ENCODE data around the gene GOLGA6L1. TPM values are rescaled to one million over a fixed set of nuclear protein-coding genes. Genes with fewer than 3 reads are reported as not detected.
A peak's percentile ranks its signal among the peaks of the same experiment; 100 is the strongest.
"Not testable (repeated sequence)": the region's sequence is repeated elsewhere in the genome, so short reads cannot be mapped to it uniquely, and the experiment has no call there.

The GOLGA6L1 gene
- total and polyA plus RNA-seq, 2 of the 8 experiments (the other 6 are each of a cell fraction or from before 2014, with no cell fraction given) = not detected

DNA sequence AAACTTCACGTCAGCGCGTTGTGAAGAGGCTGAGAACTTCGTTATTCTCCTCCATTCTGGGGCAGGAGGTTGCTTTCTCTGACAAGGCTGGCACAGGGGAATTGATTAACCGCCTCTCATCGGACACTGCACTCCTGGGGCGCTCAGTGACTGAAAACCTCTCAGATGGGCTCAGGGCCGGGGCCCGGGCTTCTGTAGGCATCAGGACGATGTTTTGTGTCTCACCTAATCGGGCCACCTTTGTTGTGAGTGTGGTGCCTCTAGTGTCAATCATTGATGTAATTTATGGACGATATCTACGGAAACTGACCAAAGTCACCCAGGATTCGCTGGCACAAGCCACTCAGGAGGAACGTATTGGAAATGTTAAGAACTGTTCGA lies 43.9 kb upstream of the GOLGA6L1 start:
- H3K56ac ChIP-seq (replicated peaks; ENCODE audit: insufficient read length, low read depth, low read length); H3K4me1 ChIP-seq (replicated peaks in 1 of 4; ENCODE audit: control insufficient read depth in 3 of 4, insufficient read depth in 4 of 4, low read length in 3 of 4); H3K27ac ChIP-seq (ENCODE audit: low read depth, low read length); H3K14ac ChIP-seq (ENCODE audit: insufficient read length); H2BK5ac ChIP-seq (ENCODE audit: low read depth, low read length); H2BK15ac ChIP-seq (ENCODE audit: low read length); H4K8ac ChIP-seq (ENCODE audit: extremely low read depth, insufficient read depth, low read length); H2BK120ac ChIP-seq (replicated peaks; ENCODE audit: low read depth, low read length); H3K23me2 ChIP-seq (ENCODE audit: low read depth, low read length); H3K4ac ChIP-seq (replicated peaks; ENCODE audit: insufficient read length, low read depth, low read length); DNase-seq (ENCODE audit: low read depth in 1 of 2, low spot score in 2 of 2); H4K5ac ChIP-seq (ENCODE audit: insufficient read length, low read depth, low read length); CTCF ChIA-PET (ENCODE audit: partially characterized antibody); H3K36me3 ChIP-seq (ENCODE audit: control insufficient read depth in 2 of 4, insufficient read depth in 4 of 4, low read length in 3 of 4); H4K20me1 ChIP-seq (replicated peaks in 1 of 2; ENCODE audit: control insufficient read depth in 1 of 2, insufficient read depth in 2 of 2, low read length in 2 of 2); H2BK20ac ChIP-seq (ENCODE audit: low read length); FAIRE-seq; H2BK12ac ChIP-seq (ENCODE audit: low read depth, low read length); H4K91ac ChIP-seq (replicated peaks; ENCODE audit: insufficient read length, low read length); H3K79me2 ChIP-seq (ENCODE audit: control insufficient read depth in 1 of 2, insufficient read depth in 2 of 2, low read length in 2 of 2); H3K27me3 ChIP-seq (replicated peaks in 1 of 4; ENCODE audit: control insufficient read depth in 3 of 4, extremely low read depth in 1 of 4, insufficient read depth in 3 of 4, low read length in 3 of 4); H3K18ac ChIP-seq (ENCODE audit: extremely low read depth, low read length); H3K79me1 ChIP-seq (ENCODE audit: low read depth, low read length); POLR2A ChIA-PET (ENCODE audit: partially characterized antibody); H3K23ac ChIP-seq (ENCODE audit: insufficient read length); H3K9ac ChIP-seq (replicated peaks in 1 of 4; ENCODE audit: extremely low read depth in 1 of 4, low read depth in 3 of 4, low read length in 3 of 4); H2AK5ac ChIP-seq (ENCODE audit: low read depth, low read length): not testable (repeated sequence)
- H3K4me3 ChIP-seq (ENCODE audit: extremely low read depth in 1 of 4, insufficient read depth in 2 of 4, low read depth in 3 of 4, low read length in 4 of 4) = 0 out of 8 replicates have a peak overlapping the region, but pooled peaks of 1 of the 4 experiments have one; percentile 4
- 85% methylated on average over 16 of the region's 16 CpGs; no CpG with 5 or more reads in 1 of the 2 experiments for WGBS, 2 experiments (ENCODE audit: extremely low coverage in 1 of 2, insufficient coverage in 1 of 2, insufficient read length in 1 of 2, insufficient replicate concordance in 2 of 2, low coverage in 1 of 2, low lambda C conversion rate in 2 of 2, missing lambda C conversion rate in 1 of 2)
- peak overlapping the region; percentile 76; the same call in 1 of the 2 replicates for H2AFZ ChIP-seq (ENCODE audit: low read length)
- peak overlapping the region in 1 of 2 experiments; percentile 51; a peak in 2 of 4 replicates for H3K4me2 ChIP-seq (ENCODE audit: insufficient read depth in 1 of 2, low read depth in 2 of 2, low read length in 2 of 2)
- peaks cover 0 to 12% of the 10 kb centered on the region in 2 experiments; a peak in 1 of 4 replicates for H3K9me3 ChIP-seq (ENCODE audit: insufficient read depth in 2 of 2, low read depth in 1 of 2, low read length in 1 of 2)

Data from H1 (cell line).